ENCODE measurements around the gene NT5DC3.

- TF ChIP-seq GATA3 (IDR thresholded peaks at IDR 0.05; ENCODE audit: low read depth, low read length), result no peak
- no peak for TF ChIP-seq GATA2 (IDR thresholded peaks at IDR 0.05; ENCODE audit: low read depth, low read length)
Measured at GRCh38 chr12:103819892-103820291, 21.1 kb downstream of the NT5DC3 start.
